Vagina (tissue), 2 donors: ENCODE measurements around the gene LRRC36. TPM values are rescaled to one million over a fixed set of nuclear protein-coding genes. Genes with fewer than 3 reads are reported as not detected.
A peak's percentile ranks its signal among the peaks of the same experiment; 100 is the strongest.

Experiments used
- DNase-seq, 2 donors: peaks; one replicate each; pipeline ENCODE4 v3.0.0-alpha.2; 2017; ENCODE audit errors: extremely low spot score in 2 of 2
- H3K27ac ChIP-seq: fragments of 200-600 bp; sonication (generic); one replicate; pipeline ENCODE4 v1.5.1; 2019
- H3K27me3 ChIP-seq: fragments of 200-600 bp; sonication (generic); one replicate; pipeline ENCODE4 v1.5.1; 2019
- H3K36me3 ChIP-seq, 2 donors: fragments of 200-600 bp; sonication (generic); one replicate each; pipeline ENCODE4 v1.5.1; 2017 to 2019
- H3K4me1 ChIP-seq: fragments of 200-600 bp; sonication (generic); one replicate; pipeline ENCODE4 v1.5.1; 2019
- H3K4me3 ChIP-seq, 2 donors: fragments of 200-600 bp; sonication (generic); 1 replicate in 1 of 2; 2 replicates in 1 of 2; pipeline ENCODE4 v1.5.1; 2016 to 2019
- H3K9me3 ChIP-seq: fragments of 200-600 bp; sonication (generic); one replicate; pipeline ENCODE4 v1.5.1; 2019
- POLR2A ChIP-seq, 2 donors: fragments of 450-650 bp; IDR thresholded peaks; one replicate each; pipeline ENCODE4 v1.6.1; 2017; ENCODE audit warnings: antibody characterized with exemption in 2 of 2, mild to moderate bottlenecking in 2 of 2, moderate library complexity in 2 of 2
- POLR2AphosphoS5 ChIP-seq, 2 donors: sonication (generic); formaldehyde crosslinking; IDR thresholded peaks; one replicate each; pipeline ENCODE4 v1.9.0; 2017; ENCODE audit warnings: antibody characterized with exemption in 2 of 2, mild to moderate bottlenecking in 2 of 2, low read depth in 1 of 2; ENCODE audit not compliant: insufficient read depth in 1 of 2
- intact Hi-C: fragments of 100-400 bp; cut with DNase I; formaldehyde crosslinking; loops from one replicate; pipeline ENCODE4 v1.15.1; 2023
- total RNA-seq: library from RNA; depleted of rRNA; stranded (reverse); fragments of >200 nt; gene quantifications from one replicate; pipeline ENCODE4 v1.2.3, GENCODE V29; 2016
- TF ChIP-seq, protein P1 (sequence below), 3 experiments: fragments of 450-650 bp in 2 of 3; fragments of 200-600 bp in 1 of 3; sonication (generic) in 1 of 3; IDR thresholded peaks; one replicate each; pipeline ENCODE4 v1.5.1; 2017 to 2019; ENCODE audit warnings: antibody characterized with exemption in 3 of 3, mild to moderate bottlenecking in 2 of 3, moderate library complexity in 2 of 3

LRRC36 gene
- total RNA-seq, 1 donor from 2014 or later = not detected

DNA sequence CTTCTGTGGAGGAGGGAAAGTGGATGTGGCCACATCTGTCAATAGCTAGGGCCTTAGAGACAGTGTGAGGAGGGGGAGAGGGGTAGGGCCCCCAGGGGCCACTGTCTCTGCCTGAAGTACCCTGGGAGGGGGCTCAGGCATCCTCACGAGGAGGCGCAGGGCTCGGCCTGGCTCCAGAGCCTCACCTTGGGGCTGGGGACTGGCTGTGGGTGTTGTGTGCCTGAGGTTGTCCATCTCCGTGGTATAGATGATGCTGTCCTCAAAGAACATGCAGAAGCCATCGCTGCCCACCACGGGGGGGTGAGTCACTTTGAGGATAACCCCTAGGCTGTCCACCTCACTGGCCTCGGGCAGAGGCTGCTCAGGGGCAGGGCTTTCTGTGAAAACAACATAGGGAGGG lies 35.2 kb upstream of the LRRC36 start:
- intact Hi-C loops = no loop called here
- TF ChIP-seq POLR2AphosphoS5 (IDR thresholded peaks at IDR 0.05; ENCODE audit: insufficient read depth in 1 of 2, low read depth in 1 of 2) (no peak), POLR2A (IDR thresholded peaks at IDR 0.05) (no peak)
- TF ChIP-seq, protein P1, sequence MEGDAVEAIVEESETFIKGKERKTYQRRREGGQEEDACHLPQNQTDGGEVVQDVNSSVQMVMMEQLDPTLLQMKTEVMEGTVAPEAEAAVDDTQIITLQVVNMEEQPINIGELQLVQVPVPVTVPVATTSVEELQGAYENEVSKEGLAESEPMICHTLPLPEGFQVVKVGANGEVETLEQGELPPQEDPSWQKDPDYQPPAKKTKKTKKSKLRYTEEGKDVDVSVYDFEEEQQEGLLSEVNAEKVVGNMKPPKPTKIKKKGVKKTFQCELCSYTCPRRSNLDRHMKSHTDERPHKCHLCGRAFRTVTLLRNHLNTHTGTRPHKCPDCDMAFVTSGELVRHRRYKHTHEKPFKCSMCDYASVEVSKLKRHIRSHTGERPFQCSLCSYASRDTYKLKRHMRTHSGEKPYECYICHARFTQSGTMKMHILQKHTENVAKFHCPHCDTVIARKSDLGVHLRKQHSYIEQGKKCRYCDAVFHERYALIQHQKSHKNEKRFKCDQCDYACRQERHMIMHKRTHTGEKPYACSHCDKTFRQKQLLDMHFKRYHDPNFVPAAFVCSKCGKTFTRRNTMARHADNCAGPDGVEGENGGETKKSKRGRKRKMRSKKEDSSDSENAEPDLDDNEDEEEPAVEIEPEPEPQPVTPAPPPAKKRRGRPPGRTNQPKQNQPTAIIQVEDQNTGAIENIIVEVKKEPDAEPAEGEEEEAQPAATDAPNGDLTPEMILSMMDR (IDR thresholded peaks at IDR 0.05) = no peak

GRCh38 chr16:67294171-67294757 lies 32.4 kb upstream of the LRRC36 start:
- Histone ChIP-seq H3K27ac (peak overlapping the region; percentile 8), H3K4me3 (no peak overlapping the region), H3K27me3 (no peaks in the 10 kb centered on the region), H3K4me1 (peaks cover 19% of the 10 kb centered on the region), H3K9me3 (no peaks in the 10 kb centered on the region), H3K36me3 (no peaks in the 10 kb centered on the region)
- DNase-seq = no peak
- TF ChIP-seq, protein P1 (IDR thresholded peaks at IDR 0.05) = no peak
- no peak for TF ChIP-seq POLR2AphosphoS5 (IDR thresholded peaks at IDR 0.05; ENCODE audit: insufficient read depth in 1 of 2, low read depth in 1 of 2)
- no peak for TF ChIP-seq POLR2A (IDR thresholded peaks at IDR 0.05)
- intact Hi-C loops = no loop called here

More for the DNA sequence above, 35.2 kb upstream of the LRRC36 start:
- H3K4me1 ChIP-seq = peaks cover 19% of the 10 kb centered on the region
- H3K4me3 ChIP-seq = no peak overlapping the region
- no peaks in the 10 kb centered on the region for H3K36me3 ChIP-seq
- H3K27me3 ChIP-seq = no peaks in the 10 kb centered on the region
- no peaks in the 10 kb centered on the region for H3K9me3 ChIP-seq
- no peak overlapping the region for H3K27ac ChIP-seq
- no peak for DNase-seq

DNA sequence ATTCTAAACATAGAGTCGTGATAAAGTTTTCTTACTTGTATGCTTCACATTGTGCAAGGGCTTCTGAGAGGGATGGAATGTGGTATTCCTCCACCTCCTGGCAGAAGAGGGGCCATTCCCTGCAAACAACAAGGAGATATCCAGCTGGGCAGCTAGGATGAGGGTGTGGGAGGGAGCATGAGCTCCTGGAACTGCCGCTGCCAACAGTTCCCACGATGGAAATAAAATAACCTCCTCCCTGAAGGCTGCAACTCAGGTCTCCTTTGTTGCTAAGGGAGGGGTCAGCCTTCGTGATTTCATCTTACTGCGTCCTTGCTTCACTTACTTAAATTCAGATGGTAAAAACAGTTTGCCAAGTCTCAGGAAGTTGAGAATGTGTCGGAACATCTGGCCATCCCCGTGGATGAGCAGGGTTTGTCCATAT lies 31.7 kb upstream of the LRRC36 start:
- Histone ChIP-seq H3K4me3 (no peak overlapping the region), H3K36me3 (no peaks in the 10 kb centered on the region), H3K9me3 (no peaks in the 10 kb centered on the region), H3K4me1 (peaks cover 19% of the 10 kb centered on the region), H3K27ac (peak overlapping the region; percentile 8), H3K27me3 (no peaks in the 10 kb centered on the region)
- intact Hi-C loops = no loop called here
- TF ChIP-seq POLR2AphosphoS5 (IDR thresholded peaks at IDR 0.05; ENCODE audit: insufficient read depth in 1 of 2, low read depth in 1 of 2) (no peak), POLR2A (IDR thresholded peaks at IDR 0.05) (no peak)
- TF ChIP-seq, protein P1 (IDR thresholded peaks at IDR 0.05) = no peak
- DNase-seq = no peak

DNA sequence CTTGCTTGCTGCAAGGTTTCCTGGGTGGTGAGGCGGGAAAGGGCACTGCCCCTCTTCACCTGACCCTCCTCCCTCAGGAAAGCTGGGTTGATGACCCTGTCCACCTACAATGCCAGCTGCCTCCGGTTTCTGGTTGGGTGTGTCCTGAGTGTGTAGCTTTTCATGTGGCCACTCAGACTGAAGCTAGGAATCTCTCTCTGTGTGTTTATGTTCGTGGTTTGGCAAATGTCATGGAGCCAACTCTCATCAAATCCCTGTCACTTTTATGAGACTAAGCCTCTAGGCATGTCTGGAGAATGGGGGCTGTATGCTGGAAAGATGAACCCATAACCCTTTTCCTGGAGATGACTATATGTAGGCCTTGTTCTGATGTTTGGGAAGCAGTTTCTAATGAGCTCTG lies 30.2 kb upstream of the LRRC36 start:
- DNase-seq = no peak
- H3K4me1 ChIP-seq = peaks cover 25% of the 10 kb centered on the region
- no peak overlapping the region for H3K4me3 ChIP-seq
- H3K9me3 ChIP-seq = no peaks in the 10 kb centered on the region
- no peaks in the 10 kb centered on the region for H3K36me3 ChIP-seq
- H3K27ac ChIP-seq = no peak overlapping the region
- no peaks in the 10 kb centered on the region for H3K27me3 ChIP-seq
- intact Hi-C loops = no loop called here
- TF ChIP-seq, protein P1 (IDR thresholded peaks at IDR 0.05) = no peak
- no peak for TF ChIP-seq POLR2AphosphoS5 (IDR thresholded peaks at IDR 0.05; ENCODE audit: insufficient read depth in 1 of 2, low read depth in 1 of 2)

DNA sequence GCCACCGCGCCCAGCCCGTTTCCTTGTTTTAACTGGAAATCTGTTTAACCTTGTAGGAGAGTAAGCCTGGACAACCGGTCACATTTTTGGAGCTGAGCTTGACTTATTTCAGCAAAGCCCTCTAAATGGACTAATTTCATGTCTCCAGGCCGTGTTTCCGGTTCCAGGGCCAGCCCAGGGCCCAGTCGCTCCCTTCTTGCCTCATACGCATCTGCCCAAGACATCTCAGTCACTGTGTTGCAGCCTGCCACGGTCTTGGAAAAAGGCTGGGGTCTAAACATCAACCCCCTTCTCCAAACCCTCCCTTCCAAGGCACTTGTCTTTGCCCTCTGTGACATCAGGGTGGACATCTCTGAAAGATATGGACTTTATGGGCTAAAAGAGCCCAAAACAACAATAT lies 28.3 kb upstream of the LRRC36 start:
- Histone ChIP-seq H3K9me3 (no peaks in the 10 kb centered on the region), H3K27me3 (no peaks in the 10 kb centered on the region), H3K4me3 (no peak overlapping the region), H3K4me1 (peaks cover 34% of the 10 kb centered on the region), H3K36me3 (no peaks in the 10 kb centered on the region), H3K27ac (no peak overlapping the region)
- no peak for DNase-seq
- intact Hi-C loops = no loop called here
- TF ChIP-seq, protein P1 (IDR thresholded peaks at IDR 0.05) = no peak
- TF ChIP-seq POLR2A (IDR thresholded peaks at IDR 0.05) = no peak
- TF ChIP-seq POLR2AphosphoS5 (IDR thresholded peaks at IDR 0.05; ENCODE audit: insufficient read depth in 1 of 2, low read depth in 1 of 2) = no peak
